SU-DHL-6 (cell line): Measurements from ENCODE around the gene CLIP2.

ENCODE experiments used
- H2AFZ ChIP-seq: fragments of 200-600 bp; sonication (generic); 2 replicates; pipeline ENCODE4 v1.6.1; 2014; ENCODE audit warnings: low read depth, mild to moderate bottlenecking, moderate library complexity, mixed read lengths, antibody characterized with exemption, low read length; ENCODE audit not compliant: severe bottlenecking
- H3F3A ChIP-seq: fragments of 200-600 bp; shearing (Covaris generic); 2 replicates; pipeline ENCODE4 v1.6.0; 2016; ENCODE audit warnings: antibody characterized with exemption, mild to moderate bottlenecking; ENCODE audit not compliant: insufficient read depth
- H3K27ac ChIP-seq: fragments of 200-600 bp; sonication (generic); 2 replicates; pipeline ENCODE4 v1.5.1; 2016; ENCODE audit warnings: low read depth, mild to moderate bottlenecking, low read length, moderate library complexity, mixed read lengths
- H3K27me3 ChIP-seq: fragments of 200-600 bp; sonication (generic), shearing (Covaris generic); 2 replicates; pipeline ENCODE4 v1.6.0; 2014; ENCODE audit warnings: mild to moderate bottlenecking, low read length
- H3K36me3 ChIP-seq: fragments of 200-600 bp; sonication (generic); 2 replicates; pipeline ENCODE4 v1.6.1; 2014; ENCODE audit warnings: mild to moderate bottlenecking, low read length, mixed read lengths
- H3K4me2 ChIP-seq: fragments of 300-600, 200-600 bp; shearing (Covaris generic), sonication (generic); 2 replicates; pipeline ENCODE4 v1.6.0; 2014; ENCODE audit warnings: low read length, low read depth, mild to moderate bottlenecking; ENCODE audit not compliant: poor library complexity, severe bottlenecking
- H3K4me3 ChIP-seq: fragments of 200-600 bp; sonication (generic); 2 replicates; pipeline ENCODE4 v1.5.1; 2014; ENCODE audit warnings: antibody characterized with exemption, low read length, mild to moderate bottlenecking, mixed read lengths; ENCODE audit not compliant: insufficient read depth, poor library complexity, severe bottlenecking
- H3K79me2 ChIP-seq: fragments of 200-600 bp; sonication (generic); 2 replicates; pipeline ENCODE4 v1.6.1; 2014; ENCODE audit warnings: mild to moderate bottlenecking, low read length, moderate library complexity; ENCODE audit not compliant: insufficient read depth
- H3K9ac ChIP-seq: fragments of 200-600 bp; sonication (generic); 2 replicates; pipeline ENCODE4 v1.7.0; 2014; ENCODE audit warnings: mild to moderate bottlenecking, low read length
- H3K9me2 ChIP-seq: fragments of 200-600 bp; sonication (generic); replicated peaks from 2 replicates; pipeline ENCODE4 v1.6.1; 2014; ENCODE audit warnings: low read length; ENCODE audit not compliant: insufficient read depth
- H3K9me3 ChIP-seq: fragments of 200-600 bp; sonication (generic); 2 replicates; pipeline ENCODE4 v1.6.1; 2014; ENCODE audit warnings: low read length, mixed read lengths; ENCODE audit not compliant: insufficient read depth
- H4K20me1 ChIP-seq: fragments of 200-600 bp; sonication (generic); 2 replicates; pipeline ENCODE4 v1.6.1; 2014; ENCODE audit warnings: low read depth, mild to moderate bottlenecking, antibody characterized with exemption, low read length, moderate library complexity, mixed read lengths
- EZH2phosphoT487 ChIP-seq: fragments of 200-600 bp; sonication (generic), shearing (Covaris generic); conservative IDR thresholded peaks from 2 replicates; pipeline ENCODE4 v1.6.1; 2018; ENCODE audit warnings: mild to moderate bottlenecking, antibody characterized with exemption, low read length, moderate library complexity, mixed read lengths
- TF ChIP-seq, protein P1 (sequence below): fragments of 200-600 bp; sonication (generic); IDR thresholded peaks from one replicate; pipeline ENCODE4 v1.5.1; 2017; ENCODE audit warnings: antibody characterized with exemption, mild to moderate bottlenecking, low read length, moderate library complexity; ENCODE audit not compliant: insufficient read depth, poor library complexity, severe bottlenecking

Gene CLIP2

DNA sequence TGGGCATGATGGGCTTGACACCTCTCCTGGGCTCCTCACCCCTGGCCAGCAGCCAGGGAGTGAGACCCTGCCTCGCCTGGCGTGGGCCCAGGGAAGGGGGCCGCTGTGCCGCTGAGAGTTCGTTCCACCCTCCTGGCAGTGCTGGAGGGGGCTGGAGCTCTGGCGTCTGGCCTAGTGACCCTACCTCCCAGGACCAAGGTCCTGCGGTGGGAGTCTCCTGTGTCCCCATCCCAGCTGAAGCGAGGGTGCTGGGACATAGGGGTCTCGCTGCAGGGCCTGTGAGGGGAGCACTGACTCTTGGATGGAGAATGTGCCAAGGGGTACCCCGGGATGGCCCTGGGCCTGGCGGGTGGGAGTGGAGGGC, 165.7 kb downstream of the CLIP2 start:
- no peaks in the 10 kb centered on the region for H3K27me3 ChIP-seq
- H2AFZ ChIP-seq: no peak overlapping the region
- H3K27ac ChIP-seq: no peak overlapping the region
- no peaks in the 10 kb centered on the region for H3K9me3 ChIP-seq
- H3F3A ChIP-seq: no peaks in the 10 kb centered on the region
- H3K4me2 ChIP-seq: no peak overlapping the region
- no peak overlapping the region for H3K4me3 ChIP-seq
- H3K36me3 ChIP-seq: no peaks in the 10 kb centered on the region
- H3K9me2 ChIP-seq: no peaks in the 10 kb centered on the region
- H3K9ac ChIP-seq: no peak overlapping the region
- no peaks in the 10 kb centered on the region for H3K79me2 ChIP-seq
- H4K20me1 ChIP-seq: no peaks in the 10 kb centered on the region
- TF ChIP-seq, protein P1, sequence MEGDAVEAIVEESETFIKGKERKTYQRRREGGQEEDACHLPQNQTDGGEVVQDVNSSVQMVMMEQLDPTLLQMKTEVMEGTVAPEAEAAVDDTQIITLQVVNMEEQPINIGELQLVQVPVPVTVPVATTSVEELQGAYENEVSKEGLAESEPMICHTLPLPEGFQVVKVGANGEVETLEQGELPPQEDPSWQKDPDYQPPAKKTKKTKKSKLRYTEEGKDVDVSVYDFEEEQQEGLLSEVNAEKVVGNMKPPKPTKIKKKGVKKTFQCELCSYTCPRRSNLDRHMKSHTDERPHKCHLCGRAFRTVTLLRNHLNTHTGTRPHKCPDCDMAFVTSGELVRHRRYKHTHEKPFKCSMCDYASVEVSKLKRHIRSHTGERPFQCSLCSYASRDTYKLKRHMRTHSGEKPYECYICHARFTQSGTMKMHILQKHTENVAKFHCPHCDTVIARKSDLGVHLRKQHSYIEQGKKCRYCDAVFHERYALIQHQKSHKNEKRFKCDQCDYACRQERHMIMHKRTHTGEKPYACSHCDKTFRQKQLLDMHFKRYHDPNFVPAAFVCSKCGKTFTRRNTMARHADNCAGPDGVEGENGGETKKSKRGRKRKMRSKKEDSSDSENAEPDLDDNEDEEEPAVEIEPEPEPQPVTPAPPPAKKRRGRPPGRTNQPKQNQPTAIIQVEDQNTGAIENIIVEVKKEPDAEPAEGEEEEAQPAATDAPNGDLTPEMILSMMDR: no peak
- no peak for TF ChIP-seq EZH2phosphoT487

DNA sequence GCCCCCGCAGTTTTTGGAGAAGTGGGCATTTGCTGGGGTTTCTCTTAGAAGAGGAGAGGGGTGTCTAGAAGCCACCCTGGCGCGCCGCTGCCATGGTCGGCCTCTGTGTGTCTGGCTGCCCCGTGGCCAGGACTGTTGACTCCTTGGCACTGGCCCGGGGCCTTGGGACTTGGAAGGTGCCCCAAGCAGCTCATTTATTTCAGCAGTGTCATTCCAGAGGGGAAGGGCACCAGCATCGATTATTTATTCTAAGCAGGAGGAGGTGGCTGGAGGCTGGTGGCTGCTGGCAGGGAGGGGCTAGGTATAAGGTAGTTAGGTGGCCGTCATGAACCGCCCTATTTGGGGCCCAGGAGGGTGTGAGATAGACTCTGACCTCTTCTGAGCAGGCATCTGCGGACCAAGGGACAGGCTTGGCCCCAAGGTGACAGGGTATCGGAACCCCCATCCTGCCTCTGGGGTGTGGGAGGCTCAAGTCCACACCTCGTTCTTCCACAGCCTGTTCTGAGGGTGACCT, 166.1 kb downstream of the CLIP2 start:
- H3K9me2 ChIP-seq: no peaks in the 10 kb centered on the region
- H3K4me3 ChIP-seq: no peak overlapping the region
- H2AFZ ChIP-seq: no peak overlapping the region
- H3K4me2 ChIP-seq: no peak overlapping the region
- no peak overlapping the region for H3K9ac ChIP-seq
- H3K79me2 ChIP-seq: no peaks in the 10 kb centered on the region
- no peaks in the 10 kb centered on the region for H3K27me3 ChIP-seq
- no peaks in the 10 kb centered on the region for H4K20me1 ChIP-seq
- H3K36me3 ChIP-seq: no peaks in the 10 kb centered on the region
- H3K27ac ChIP-seq: no peak overlapping the region
- H3F3A ChIP-seq: no peaks in the 10 kb centered on the region
- TF ChIP-seq EZH2phosphoT487: no peak
- TF ChIP-seq, protein P1: no peak
- H3K9me3 ChIP-seq: no peaks in the 10 kb centered on the region
